HEK293 (cell line): ENCODE measurements around the gene FNDC5.

ENCODE experiments used
- EGR2 ChIP-seq: fragments of 450-650 bp; formaldehyde crosslinking; IDR thresholded peaks from 2 replicates; pipeline ENCODE4 v1.5.1; 2016; ENCODE audit warnings: low read depth, missing biosample characterization, missing genetic modification characterization
- FEZF1 ChIP-seq: fragments of 450-650 bp; formaldehyde crosslinking; IDR thresholded peaks from 2 replicates; pipeline ENCODE4 v1.5.1; 2016; ENCODE audit warnings: missing biosample characterization, missing genetic modification characterization
- KLF8 ChIP-seq: fragments of 450-650 bp; formaldehyde crosslinking; IDR thresholded peaks from 2 replicates; pipeline ENCODE4 v1.5.1; 2016; ENCODE audit warnings: missing biosample characterization, missing genetic modification characterization
- OVOL3 ChIP-seq: fragments of 450-650 bp; formaldehyde crosslinking; IDR thresholded peaks from 2 replicates; pipeline ENCODE4 v1.5.1; 2016; ENCODE audit warnings: missing biosample characterization, missing genetic modification characterization
- SALL2 ChIP-seq: fragments of 450-650 bp; formaldehyde crosslinking; IDR thresholded peaks from 2 replicates; pipeline ENCODE4 v1.5.0; 2017; ENCODE audit warnings: missing biosample characterization, mild to moderate bottlenecking, missing genetic modification characterization, borderline replicate concordance
- SETDB1 ChIP-seq: IDR thresholded peaks from one replicate; pipeline ENCODE4 v1.6.1; 2017; ENCODE audit warnings: mild to moderate bottlenecking, low read length, moderate library complexity, mixed read lengths; ENCODE audit not compliant: insufficient read length
- ZBTB7A ChIP-seq: fragments of 450-650 bp; formaldehyde crosslinking; IDR thresholded peaks from 2 replicates; pipeline ENCODE4 v1.5.1; 2016; ENCODE audit warnings: low read depth, missing biosample characterization, missing genetic modification characterization
- ZFP3 ChIP-seq: fragments of 450-650 bp; formaldehyde crosslinking; IDR thresholded peaks from 2 replicates; pipeline ENCODE4 v1.5.1; 2016; ENCODE audit warnings: low read depth, missing biosample characterization, missing genetic modification characterization
- ZNF112 ChIP-seq: fragments of 450-650 bp; formaldehyde crosslinking; IDR thresholded peaks from 2 replicates; pipeline ENCODE4 v1.5.0; 2017; ENCODE audit warnings: missing biosample characterization, missing genetic modification characterization
- ZNF133 ChIP-seq: fragments of 450-650 bp; formaldehyde crosslinking; IDR thresholded peaks from 2 replicates; pipeline ENCODE4 v1.5.1; 2016; ENCODE audit warnings: missing biosample characterization, missing genetic modification characterization
- ZNF157 ChIP-seq: fragments of 450-650 bp; formaldehyde crosslinking; IDR thresholded peaks from 2 replicates; pipeline ENCODE4 v1.5.1; 2016; ENCODE audit warnings: missing biosample characterization, missing genetic modification characterization
- ZNF16 ChIP-seq: fragments of 450-650 bp; formaldehyde crosslinking; IDR thresholded peaks from 2 replicates; pipeline ENCODE4 v1.5.1; 2016; ENCODE audit warnings: low read depth, missing biosample characterization, missing genetic modification characterization
- ZNF239 ChIP-seq: fragments of 450-650 bp; formaldehyde crosslinking; IDR thresholded peaks from 2 replicates; pipeline ENCODE4 v1.5.1; 2016; ENCODE audit warnings: missing biosample characterization, missing genetic modification characterization
- ZNF335 ChIP-seq: fragments of 450-650 bp; formaldehyde crosslinking; conservative IDR thresholded peaks from 2 replicates; pipeline ENCODE4 v1.5.1; 2016; ENCODE audit warnings: missing biosample characterization, missing genetic modification characterization
- ZNF433 ChIP-seq: fragments of 450-650 bp; formaldehyde crosslinking; IDR thresholded peaks from 2 replicates; pipeline ENCODE4 v1.5.1; 2016; ENCODE audit warnings: missing biosample characterization, missing genetic modification characterization, low read depth
- ZNF48 ChIP-seq: fragments of 450-650 bp; formaldehyde crosslinking; IDR thresholded peaks from 2 replicates; pipeline ENCODE4 v1.5.1; 2016; ENCODE audit warnings: missing biosample characterization, missing genetic modification characterization
- ZNF501 ChIP-seq: fragments of 450-650 bp; formaldehyde crosslinking; IDR thresholded peaks from 2 replicates; pipeline ENCODE4 v1.5.1; 2016; ENCODE audit warnings: missing biosample characterization, missing genetic modification characterization
- ZNF510 ChIP-seq: fragments of 450-650 bp; formaldehyde crosslinking; IDR thresholded peaks from 2 replicates; pipeline ENCODE4 v1.5.1; 2018; ENCODE audit warnings: mild to moderate bottlenecking, missing genetic modification characterization, missing biosample characterization; ENCODE audit not compliant: insufficient replicate concordance
- ZNF544 ChIP-seq: fragments of 450-650 bp; formaldehyde crosslinking; IDR thresholded peaks from 2 replicates; pipeline ENCODE4 v1.5.0; 2017; ENCODE audit warnings: missing biosample characterization, missing genetic modification characterization
- ZNF555 ChIP-seq: fragments of 450-650 bp; formaldehyde crosslinking; conservative IDR thresholded peaks from 2 replicates; pipeline ENCODE4 v1.5.1; 2017; ENCODE audit warnings: missing biosample characterization, mild to moderate bottlenecking, missing genetic modification characterization, inconsistent platforms
- ZNF626 ChIP-seq: fragments of 450-650 bp; sonication (Bioruptor Pico); formaldehyde crosslinking; IDR thresholded peaks from 2 replicates; pipeline ENCODE4 v1.5.1; 2018; ENCODE audit warnings: missing biosample characterization, missing genetic modification characterization, inconsistent platforms
- ZNF837 ChIP-seq: fragments of 450-650 bp; formaldehyde crosslinking; IDR thresholded peaks from 2 replicates; pipeline ENCODE4 v1.5.1; 2016; ENCODE audit warnings: missing biosample characterization, missing genetic modification characterization
- ZSCAN16 ChIP-seq: fragments of 450-650 bp; formaldehyde crosslinking; IDR thresholded peaks from 2 replicates; pipeline ENCODE4 v1.5.1; 2016; ENCODE audit warnings: missing biosample characterization, missing genetic modification characterization
- TF ChIP-seq, protein P1 (sequence below): fragments of 450-650 bp; formaldehyde crosslinking; IDR thresholded peaks from 2 replicates; pipeline ENCODE4 v1.5.1; 2016; ENCODE audit warnings: missing biosample characterization, missing genetic modification characterization
- TF ChIP-seq, protein P2 (sequence below): fragments of 450-650 bp; formaldehyde crosslinking; IDR thresholded peaks from 2 replicates; pipeline ENCODE4 v1.5.1; 2017; ENCODE audit warnings: missing biosample characterization, missing genetic modification characterization
- TF ChIP-seq, protein P3 (sequence below): fragments of 450-650 bp; formaldehyde crosslinking; IDR thresholded peaks from 2 replicates; pipeline ENCODE4 v1.5.1; 2016; ENCODE audit warnings: missing biosample characterization, missing genetic modification characterization
- TF ChIP-seq, protein P4 (sequence below): fragments of 450-650 bp; formaldehyde crosslinking; IDR thresholded peaks from 2 replicates; pipeline ENCODE4 v1.5.1; 2016; ENCODE audit warnings: missing biosample characterization, missing genetic modification characterization
- TF ChIP-seq, protein P5 (sequence below): fragments of 450-650 bp; formaldehyde crosslinking; IDR thresholded peaks from 2 replicates; pipeline ENCODE4 v1.5.1; 2016; ENCODE audit warnings: missing biosample characterization, missing genetic modification characterization

Gene FNDC5

DNA sequence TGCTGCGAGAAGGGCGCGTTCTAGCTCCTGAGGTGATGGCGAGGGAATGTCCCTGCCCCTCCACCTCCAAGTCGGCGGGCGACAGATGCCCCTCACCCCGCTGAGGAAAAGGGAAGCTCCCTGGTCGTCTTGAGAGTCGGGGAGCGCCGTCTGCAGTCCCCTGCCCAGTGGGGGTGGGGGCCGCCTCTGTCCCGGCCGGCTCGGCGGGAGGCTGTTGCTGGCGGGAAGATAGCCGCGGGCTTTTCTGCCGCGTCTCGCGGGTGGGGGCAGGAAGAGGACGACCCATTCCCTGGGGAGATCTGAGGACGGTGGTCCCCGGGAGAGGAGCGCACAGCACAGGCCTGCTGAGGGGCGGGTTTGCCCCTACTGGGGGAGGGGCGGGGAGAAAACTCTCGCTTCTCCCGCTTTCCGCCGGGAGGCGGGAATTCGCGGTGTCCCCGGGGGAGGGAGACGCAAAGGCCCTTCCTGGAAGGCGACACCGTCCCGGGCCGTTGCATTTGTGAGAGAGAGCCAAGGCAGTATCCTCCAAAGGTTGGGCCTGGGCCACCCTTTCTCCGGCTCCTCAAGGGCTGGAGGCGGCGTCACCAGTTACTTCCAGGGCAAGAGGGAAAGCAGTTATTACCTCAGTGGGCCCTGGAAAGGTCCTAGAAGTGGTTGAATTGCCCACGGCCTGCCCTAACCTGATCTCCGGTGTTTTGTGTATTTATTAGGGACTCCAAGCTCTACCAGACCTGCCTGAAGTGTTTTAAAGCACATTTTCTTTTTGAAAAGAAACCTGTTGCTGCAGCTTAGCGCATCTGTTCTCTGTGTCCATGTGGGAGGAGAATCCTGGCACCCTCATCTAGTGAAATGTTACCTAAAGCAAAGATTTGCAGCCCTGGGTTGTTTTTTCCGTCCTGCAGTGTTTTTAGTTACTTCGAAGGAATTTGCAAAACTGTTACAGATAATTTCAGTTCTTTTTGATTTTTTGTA lies 52.6 kb downstream of the FNDC5 start (continued):
- TF ChIP-seq, protein P1, sequence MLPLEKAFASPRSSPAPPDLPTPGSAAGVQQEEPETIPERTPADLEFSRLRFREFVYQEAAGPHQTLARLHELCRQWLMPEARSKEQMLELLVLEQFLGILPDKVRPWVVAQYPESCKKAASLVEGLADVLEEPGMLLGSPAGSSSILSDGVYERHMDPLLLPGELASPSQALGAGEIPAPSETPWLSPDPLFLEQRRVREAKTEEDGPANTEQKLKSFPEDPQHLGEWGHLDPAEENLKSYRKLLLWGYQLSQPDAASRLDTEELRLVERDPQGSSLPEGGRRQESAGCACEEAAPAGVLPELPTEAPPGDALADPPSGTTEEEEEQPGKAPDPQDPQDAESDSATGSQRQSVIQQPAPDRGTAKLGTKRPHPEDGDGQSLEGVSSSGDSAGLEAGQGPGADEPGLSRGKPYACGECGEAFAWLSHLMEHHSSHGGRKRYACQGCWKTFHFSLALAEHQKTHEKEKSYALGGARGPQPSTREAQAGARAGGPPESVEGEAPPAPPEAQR, result no peak
- TF ChIP-seq ZSCAN16 (tag by site-specific recombination) (no peak), ZNF501 (tag by site-specific recombination) (peak; percentile 93), FEZF1 (tag by site-specific recombination) (0 out of 2 replicates have a peak, but pooled peaks have one; percentile 36), ZBTB7A (0 out of 2 replicates have a peak, but pooled peaks have one; percentile 4), ZNF133 (tag by site-specific recombination) (no peak), ZNF510 (tag by site-specific recombination) (no peak), ZNF112 (tag by site-specific recombination) (no peak), ZFP3 (no peak), ZNF157 (tag by site-specific recombination) (no peak), ZNF239 (tag by site-specific recombination) (no peak), KLF8 (tag by site-specific recombination) (peak; percentile 84), SALL2 (tag by site-specific recombination) (no peak), SETDB1 (no peak), ZNF433 (no peak), OVOL3 (tag by site-specific recombination) (peak; percentile 18), ZNF16 (tag by site-specific recombination) (no peak), ZNF555 (tag by site-specific recombination) (no peak), ZNF335 (tag by site-specific recombination) (peak; percentile 69), ZNF544 (tag by site-specific recombination) (no peak), ZNF48 (tag by site-specific recombination) (no peak), EGR2 (tag by site-specific recombination) (peak; percentile 3; the same call in 1 of the 2 replicates), ZNF837 (tag by site-specific recombination) (no peak), ZNF626 (tag by site-specific recombination) (no peak)
- TF ChIP-seq, protein P2, sequence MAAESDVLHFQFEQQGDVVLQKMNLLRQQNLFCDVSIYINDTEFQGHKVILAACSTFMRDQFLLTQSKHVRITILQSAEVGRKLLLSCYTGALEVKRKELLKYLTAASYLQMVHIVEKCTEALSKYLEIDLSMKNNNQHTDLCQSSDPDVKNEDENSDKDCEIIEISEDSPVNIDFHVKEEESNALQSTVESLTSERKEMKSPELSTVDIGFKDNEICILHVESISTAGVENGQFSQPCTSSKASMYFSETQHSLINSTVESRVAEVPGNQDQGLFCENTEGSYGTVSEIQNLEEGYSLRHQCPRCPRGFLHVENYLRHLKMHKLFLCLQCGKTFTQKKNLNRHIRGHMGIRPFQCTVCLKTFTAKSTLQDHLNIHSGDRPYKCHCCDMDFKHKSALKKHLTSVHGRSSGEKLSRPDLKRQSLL (tag by site-specific recombination), result no peak
- TF ChIP-seq, protein P3, sequence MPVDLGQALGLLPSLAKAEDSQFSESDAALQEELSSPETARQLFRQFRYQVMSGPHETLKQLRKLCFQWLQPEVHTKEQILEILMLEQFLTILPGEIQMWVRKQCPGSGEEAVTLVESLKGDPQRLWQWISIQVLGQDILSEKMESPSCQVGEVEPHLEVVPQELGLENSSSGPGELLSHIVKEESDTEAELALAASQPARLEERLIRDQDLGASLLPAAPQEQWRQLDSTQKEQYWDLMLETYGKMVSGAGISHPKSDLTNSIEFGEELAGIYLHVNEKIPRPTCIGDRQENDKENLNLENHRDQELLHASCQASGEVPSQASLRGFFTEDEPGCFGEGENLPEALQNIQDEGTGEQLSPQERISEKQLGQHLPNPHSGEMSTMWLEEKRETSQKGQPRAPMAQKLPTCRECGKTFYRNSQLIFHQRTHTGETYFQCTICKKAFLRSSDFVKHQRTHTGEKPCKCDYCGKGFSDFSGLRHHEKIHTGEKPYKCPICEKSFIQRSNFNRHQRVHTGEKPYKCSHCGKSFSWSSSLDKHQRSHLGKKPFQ (tag by site-specific recombination), result peak; percentile 47; the same call in 1 of the 2 replicates
- TF ChIP-seq, protein P4, sequence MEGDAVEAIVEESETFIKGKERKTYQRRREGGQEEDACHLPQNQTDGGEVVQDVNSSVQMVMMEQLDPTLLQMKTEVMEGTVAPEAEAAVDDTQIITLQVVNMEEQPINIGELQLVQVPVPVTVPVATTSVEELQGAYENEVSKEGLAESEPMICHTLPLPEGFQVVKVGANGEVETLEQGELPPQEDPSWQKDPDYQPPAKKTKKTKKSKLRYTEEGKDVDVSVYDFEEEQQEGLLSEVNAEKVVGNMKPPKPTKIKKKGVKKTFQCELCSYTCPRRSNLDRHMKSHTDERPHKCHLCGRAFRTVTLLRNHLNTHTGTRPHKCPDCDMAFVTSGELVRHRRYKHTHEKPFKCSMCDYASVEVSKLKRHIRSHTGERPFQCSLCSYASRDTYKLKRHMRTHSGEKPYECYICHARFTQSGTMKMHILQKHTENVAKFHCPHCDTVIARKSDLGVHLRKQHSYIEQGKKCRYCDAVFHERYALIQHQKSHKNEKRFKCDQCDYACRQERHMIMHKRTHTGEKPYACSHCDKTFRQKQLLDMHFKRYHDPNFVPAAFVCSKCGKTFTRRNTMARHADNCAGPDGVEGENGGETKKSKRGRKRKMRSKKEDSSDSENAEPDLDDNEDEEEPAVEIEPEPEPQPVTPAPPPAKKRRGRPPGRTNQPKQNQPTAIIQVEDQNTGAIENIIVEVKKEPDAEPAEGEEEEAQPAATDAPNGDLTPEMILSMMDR (tag by site-specific recombination), result no peak
- TF ChIP-seq, protein P5, sequence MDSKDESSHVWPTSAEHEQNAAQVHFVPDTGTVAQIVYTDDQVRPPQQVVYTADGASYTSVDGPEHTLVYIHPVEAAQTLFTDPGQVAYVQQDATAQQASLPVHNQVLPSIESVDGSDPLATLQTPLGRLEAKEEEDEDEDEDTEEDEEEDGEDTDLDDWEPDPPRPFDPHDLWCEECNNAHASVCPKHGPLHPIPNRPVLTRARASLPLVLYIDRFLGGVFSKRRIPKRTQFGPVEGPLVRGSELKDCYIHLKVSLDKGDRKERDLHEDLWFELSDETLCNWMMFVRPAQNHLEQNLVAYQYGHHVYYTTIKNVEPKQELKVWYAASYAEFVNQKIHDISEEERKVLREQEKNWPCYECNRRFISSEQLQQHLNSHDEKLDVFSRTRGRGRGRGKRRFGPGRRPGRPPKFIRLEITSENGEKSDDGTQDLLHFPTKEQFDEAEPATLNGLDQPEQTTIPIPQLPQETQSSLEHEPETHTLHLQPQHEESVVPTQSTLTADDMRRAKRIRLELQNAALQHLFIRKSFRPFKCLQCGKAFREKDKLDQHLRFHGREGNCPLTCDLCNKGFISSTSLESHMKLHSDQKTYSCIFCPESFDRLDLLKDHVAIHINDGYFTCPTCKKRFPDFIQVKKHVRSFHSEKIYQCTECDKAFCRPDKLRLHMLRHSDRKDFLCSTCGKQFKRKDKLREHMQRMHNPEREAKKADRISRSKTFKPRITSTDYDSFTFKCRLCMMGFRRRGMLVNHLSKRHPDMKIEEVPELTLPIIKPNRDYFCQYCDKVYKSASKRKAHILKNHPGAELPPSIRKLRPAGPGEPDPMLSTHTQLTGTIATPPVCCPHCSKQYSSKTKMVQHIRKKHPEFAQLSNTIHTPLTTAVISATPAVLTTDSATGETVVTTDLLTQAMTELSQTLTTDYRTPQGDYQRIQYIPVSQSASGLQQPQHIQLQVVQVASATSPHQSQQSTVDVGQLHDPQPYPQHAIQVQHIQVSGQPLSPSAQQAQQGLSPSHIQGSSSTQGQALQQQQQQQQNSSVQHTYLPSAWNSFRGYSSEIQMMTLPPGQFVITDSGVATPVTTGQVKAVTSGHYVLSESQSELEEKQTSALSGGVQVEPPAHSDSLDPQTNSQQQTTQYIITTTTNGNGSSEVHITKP (tag by site-specific recombination), result peak; percentile 58
